HG03565 (cell line): ENCODE results near the gene AUH.
"Not testable (repeated sequence)": the region's sequence is repeated elsewhere in the genome, so short reads cannot be mapped to it uniquely, and the experiment has no call there.

Experiments
- ATAC-seq: cut with Tn5 transposase; IDR thresholded peaks from one replicate; pipeline ENCODE4 v1.9.1; 2021; ENCODE audit warnings: mild to moderate bottlenecking, moderate library complexity; ENCODE audit not compliant: unreplicated experiment

The AUH gene

DNA sequence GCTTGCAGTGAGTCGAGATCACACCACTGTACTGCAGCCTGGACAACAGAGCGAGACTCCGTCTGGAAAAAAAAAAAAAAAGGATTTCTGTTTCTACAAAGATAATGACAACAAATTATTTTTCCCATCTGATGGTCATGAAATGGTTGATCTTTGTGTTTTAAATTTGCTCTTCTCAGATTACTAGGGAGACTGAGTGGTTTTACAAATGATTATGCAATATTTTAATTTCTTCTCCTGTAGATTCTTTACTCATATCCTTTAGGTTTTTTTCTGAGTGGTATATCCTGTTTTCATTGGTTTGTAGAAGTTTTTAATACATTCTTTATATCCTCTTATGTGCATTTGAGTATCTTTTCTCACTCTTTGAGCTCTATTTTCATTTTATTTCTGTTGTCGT lies 20.6 kb upstream of the AUH start:
- no peak for ATAC-seq

DNA sequence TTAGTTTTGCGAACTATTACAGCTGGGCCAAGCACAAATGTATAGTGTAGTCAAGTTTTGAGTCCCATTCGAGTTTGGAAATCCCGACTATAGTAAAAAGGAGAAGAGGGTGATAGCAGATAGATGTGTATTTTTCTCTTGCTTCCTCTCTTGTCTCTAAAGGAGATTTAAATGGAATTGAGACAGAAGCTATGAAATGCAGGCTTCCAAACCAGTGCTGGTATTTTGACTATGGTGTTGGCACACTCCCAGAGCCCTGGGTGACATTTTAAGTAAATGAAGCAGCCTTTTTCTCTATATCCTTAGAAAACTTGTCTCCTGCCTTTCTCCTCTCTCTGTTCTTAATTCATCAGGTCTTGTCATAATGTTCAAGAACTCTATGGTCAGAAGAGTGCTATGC lies 17.7 kb upstream of the AUH start:
- no peak for ATAC-seq

DNA sequence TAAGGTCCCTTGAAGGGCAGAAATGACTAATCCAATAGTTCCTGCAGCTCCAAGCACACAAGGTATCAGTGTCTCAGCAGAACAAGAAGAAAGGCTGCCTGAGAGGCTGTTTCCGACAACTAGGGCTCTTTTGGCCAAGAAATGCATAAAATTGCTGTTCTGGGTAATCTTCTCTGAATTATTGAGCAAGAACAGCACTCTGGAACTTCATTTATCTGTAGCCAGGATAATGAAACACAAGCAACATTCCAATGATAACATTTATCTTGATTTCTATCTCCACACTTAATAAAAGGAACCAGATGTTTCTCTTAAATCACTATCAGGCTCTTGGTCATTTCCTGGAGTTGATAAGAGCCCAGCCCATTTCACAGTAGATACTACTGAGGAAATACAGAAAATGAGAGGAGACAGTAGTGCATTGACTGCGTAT lies 17.0 kb upstream of the AUH start:
- no peak for ATAC-seq

DNA sequence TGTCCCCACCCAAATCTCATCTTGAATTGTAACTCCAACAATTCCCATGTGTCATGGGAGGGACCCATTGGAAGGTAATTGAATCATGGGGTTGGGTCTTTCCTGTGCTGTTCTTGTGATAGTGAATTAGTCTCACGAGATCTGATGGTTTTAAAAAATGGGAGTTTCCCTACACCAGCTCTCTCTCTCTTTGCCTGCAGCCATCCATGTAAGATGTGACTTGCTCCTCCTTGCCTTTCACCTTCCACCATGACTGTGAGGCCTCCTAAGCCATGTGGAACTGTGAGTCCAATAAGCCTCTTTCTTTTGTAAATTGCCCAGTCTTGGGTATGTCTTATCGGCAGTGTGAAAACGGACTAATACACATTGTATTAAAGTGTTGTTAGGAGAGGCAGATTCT lies 16.3 kb upstream of the AUH start:
- not testable (repeated sequence) for ATAC-seq

DNA sequence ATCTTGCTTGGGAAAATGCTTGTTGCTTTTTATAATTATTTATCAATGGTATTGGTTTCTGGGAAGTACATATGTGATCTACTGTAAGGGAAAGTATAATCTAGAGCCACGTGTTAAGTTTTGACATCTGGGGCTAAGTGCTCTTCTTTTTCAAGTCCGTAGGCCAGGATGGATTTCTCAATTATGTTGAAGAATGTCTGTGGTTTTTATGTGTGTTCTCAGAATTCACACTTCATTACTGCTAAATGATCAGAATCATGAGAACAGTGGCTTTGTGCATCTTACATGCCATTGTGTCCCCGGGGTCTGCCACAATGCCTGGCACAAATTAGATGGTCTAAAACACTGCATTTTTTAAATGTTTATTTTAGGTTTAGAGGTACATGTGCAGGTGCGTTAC lies 14.5 kb upstream of the AUH start:
- ATAC-seq = no peak

DNA sequence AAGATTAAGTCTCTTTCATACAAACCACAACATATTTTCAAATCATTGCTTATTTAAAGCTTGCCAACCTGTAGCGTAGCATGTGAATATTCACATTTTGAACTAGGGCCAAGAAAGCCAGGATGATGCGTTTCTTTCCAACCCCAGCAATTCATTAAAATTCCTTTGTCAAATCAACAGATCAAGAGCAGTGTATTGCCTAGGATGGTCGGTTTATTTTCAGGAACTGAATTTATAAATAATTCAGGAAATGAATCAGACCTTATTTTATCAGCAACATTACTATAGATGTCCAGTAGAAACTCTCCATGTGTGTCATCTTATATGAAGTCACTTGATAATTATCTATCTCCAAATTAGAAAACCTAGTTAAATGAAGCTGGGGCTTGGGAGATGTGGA lies 13.2 kb upstream of the AUH start:
- no peak for ATAC-seq

DNA sequence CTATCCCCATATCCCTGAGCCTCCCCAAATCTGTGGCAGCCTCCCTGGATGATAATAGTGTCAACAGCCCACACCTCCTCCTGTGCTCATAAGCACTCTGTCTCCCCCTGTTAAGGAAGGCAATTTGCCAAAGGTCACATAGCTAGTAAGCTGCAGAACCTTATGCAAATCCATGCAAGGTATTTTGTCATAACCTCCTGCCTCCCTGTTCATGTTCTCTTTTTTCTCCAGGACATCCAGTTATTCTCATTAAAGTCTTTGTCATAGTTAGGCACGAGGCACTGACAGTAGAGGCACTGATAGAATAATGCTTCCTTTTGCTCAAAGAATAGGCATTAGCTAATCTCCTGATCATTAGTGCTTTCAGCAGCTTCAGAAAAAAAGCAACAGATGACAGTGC lies 10.2 kb upstream of the AUH start:
- no peak for ATAC-seq

DNA sequence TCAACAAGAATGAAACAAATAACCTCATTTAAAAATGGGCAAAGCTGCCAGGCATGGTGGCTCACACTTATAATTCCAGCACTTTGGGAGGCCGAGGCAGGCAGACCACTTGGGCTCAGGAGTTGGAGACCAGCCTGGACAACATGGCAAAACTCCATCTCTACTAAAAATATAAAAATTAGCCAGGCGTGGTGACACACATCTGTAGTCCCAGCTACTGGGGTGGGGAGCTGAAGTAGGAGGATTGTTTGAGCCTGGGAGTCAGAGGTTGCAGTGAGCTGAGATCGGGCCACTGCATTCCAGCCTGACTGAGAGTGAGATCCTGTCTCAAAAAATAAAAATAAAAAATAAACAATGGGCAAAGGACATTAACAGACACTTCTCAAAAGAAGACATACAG lies 8.3 kb upstream of the AUH start:
- not testable (repeated sequence) for ATAC-seq

DNA sequence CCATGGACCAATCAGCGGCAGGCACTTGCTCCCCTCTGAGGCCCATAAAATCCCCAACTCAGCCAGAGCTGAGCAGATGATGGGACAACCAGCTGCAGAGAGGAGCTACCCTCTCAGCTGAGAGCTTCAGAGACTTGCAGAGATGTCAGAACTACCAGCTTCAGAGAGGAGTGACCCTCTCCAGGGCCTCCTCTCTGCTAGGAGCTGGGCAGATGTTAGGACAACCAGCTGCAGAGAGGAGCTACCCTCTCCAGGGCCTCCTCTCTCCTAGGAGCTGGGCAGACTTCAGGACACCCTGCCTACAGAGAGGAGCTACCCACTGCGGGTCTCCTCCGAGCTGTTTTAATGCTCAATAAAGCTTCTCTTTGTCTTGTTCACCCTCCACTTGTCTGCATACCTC lies 3.0 kb upstream of the AUH start:
- ATAC-seq = no peak

DNA sequence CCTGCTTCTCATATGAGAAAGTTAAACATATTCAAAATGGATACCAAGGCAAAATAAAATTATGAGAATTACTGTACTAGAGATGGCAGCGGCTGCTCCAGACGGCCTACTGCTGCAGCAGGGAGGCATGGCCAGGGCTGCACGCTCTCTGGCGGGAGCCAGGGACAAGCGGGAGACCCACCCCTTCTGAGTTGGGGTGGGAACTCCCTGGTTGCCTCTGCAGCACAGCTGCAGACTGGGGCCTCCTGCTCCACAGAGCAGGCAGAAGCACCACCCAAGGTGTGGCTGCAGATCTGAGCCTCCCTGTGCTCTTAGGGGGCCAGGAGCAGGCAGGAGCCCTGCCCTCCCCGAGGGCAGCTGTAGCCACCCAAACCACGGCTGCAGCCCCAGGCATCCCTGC lies 2.3 kb upstream of the AUH start:
- ATAC-seq = no peak

DNA sequence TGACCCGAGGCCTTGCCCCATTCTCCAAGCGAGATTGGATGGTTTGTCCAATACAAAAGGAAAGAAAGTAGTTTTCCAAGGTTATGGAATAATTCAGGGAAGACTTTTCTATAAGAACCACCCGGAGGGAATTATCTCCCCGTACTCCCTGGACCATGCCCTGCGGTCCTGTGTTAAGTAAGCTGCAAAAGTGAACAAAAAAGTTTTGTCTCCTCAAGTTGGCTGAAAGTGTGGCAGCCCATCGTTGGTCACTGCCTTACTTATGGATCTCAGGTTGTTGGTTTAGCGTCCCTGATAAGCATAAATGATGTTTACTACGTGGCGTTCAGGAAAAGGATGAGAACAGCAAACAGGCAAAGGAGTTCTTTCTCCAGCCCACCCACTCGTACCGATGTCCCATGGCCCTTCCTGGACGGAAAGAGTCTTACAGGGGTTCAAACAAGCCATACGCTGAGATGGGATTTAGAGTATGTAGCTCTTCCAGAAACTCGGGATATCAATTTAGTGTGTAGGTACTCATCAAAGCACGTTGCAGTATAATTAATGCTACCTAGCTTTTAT lies 413 bp upstream of the AUH start:
- peak; percentile 7 for ATAC-seq

DNA sequence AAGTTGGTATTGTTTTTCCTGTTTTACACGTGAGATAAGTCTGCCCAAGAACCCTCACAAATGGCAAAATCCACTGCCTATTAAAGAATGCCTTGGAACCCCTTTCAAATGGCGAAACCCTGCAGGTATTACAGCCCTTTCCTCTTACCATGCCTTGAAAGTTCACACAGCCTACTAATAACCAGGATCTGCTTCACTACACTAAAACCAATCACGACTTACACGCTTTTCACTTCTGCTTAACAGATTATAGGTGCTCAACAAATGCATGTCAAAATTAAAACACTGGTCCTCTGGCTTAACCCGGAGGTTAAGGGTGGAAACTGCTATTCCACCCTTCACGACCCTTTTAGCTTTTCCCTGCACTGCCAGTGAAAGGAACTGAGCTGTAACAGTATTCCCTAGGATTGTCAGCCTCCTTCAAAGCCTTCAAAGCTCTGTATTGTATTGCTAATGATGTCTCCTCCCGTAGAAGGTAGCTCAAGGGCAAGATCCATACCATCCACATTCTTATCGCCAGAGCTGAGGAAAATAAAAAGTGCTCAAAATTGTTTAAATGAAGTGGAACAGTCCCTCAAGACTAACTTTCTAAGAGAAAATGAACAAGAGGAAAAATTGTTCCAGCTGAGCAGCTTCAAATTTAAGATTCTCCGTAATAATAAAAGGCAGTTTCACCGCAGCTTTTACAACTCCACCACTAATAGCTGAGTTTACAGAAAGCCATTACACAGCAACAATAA lies 997 bp downstream of the AUH start:
- ATAC-seq = no peak

DNA sequence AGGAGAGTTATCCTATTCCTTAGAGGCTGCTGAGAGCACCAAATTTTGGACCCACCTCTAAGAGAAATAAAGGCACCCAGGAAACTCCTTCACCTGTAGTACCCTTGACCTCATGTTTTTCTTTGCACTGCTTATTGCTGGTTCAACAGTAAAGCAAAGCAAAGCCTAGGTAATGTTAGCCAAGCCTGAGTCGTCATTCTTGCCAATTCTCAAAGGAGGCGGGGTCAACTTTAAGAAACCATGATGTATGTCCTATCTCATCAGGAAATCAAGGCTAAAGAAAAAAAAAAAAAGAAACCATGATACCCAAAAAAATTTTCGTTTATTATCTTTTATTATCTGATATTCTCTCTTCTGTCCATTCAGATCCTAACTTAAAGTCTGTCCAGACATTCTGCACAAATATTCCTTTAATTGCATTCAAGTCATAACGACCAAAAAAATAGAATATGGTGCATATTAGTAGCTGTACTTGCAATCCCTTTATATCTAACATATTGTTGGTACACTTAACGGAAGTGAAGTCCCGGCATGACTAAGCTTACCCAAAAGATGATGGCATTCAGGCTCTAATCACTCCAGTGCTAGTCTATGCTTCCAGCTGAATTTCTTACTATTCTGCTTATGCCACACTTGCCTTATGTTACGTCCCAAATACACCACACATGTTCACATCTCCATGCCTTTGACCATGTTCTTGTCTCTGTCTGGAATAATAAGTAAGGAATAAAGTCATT lies 1.8 kb downstream of the AUH start:
- ATAC-seq = no peak

DNA sequence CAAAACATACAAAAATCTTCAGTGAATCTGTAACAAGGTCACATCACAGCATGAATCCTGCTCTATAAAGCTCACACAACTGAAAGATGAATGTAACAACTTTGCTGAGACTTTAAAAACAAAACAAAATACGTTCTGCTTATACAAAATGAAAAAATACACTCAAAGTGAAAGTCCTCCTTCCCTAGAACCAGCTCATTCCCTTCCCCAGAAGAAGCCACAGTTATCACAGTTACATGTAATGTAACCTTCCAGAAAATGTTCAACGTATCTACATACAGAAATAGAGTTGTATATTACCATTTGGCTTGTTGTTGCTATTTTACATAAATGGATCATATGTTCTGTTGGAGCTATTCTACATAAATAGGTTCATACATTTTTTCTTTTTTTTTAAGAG lies 2.6 kb downstream of the AUH start:
- ATAC-seq = no peak

DNA sequence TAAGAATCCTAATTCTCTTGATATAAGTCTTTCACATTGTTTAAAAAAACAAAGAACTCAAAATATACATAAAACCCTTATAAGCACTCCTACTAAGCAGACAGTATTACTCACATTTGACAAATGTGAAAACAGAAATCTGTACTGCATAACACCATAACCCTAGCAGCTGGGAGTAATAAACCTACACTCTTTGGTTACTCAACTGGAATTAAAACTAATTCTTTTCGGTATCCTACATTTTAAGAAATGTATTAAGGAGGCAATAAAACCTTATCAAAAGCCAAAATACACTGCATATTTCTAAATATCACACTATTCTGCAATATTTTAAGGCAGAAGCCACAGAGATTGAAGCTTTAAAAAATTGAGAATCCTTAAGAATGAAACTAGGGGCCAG lies 6.8 kb downstream of the AUH start:
- no peak for ATAC-seq

DNA sequence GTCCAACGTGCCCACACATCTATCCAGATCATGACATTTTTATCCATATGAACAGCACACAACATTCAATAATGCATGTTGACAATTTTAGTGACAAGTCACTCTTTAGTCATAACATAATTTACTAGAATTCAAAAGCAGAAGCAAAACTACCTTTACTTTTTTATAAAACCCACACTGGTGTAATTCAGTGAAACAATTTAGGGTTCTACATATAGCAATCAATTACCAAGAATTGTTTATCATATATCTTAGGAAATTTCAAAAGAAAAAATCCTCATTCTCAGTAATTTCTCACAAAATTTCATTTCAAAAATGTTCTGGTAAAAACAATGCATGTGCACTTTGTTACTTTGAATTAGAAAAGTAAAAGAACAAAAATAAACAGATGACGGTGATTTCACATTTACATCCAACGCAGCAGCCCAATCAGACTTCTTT lies 12.6 kb downstream of the AUH start:
- no peak for ATAC-seq

DNA sequence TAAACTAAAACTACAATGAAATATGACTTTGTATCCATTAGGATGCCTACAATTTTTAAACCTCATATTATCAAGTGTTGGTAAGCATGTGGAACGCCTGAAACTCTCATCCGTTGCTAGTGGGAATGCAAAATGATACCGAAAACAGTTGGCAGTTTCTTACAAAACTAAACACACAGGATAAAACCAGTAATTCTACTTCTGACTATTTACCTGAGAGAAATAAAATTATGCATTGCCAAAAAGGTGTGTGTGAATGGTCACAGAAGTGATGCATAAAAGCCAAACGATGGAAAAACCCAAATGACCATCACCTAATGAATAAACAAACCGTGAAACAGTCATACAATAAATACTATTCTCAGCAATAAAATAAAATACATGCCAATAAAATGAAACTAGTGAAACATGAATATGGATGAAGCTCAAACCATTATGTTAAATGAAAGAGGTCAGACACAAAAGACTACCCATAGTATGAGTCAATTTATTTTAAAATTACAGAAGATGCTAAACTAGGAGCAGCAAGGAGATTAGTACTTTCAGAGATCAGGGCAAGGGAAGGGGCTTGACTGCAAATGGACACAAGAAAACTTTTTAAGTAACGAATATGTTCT lies 13.4 kb downstream of the AUH start:
- ATAC-seq = no peak

DNA sequence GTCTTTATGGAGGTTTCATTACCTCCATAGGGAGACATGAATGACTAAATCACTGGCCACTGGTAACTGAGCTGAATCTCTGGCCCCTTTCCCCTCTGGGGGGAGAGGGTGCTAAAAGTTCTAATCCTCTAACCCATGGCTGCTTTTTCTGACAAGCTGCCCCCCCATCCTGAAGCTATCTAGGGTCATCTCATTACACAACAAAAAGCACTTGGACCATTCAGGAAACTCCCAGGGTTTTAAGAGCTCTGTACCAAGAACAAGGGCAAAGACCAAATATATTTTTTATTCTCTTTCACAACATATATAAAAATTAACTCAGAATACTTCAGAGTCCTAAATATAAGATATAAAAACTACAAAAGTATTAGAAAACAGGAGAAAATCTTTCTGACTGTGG lies 14.3 kb downstream of the AUH start:
- no peak for ATAC-seq

DNA sequence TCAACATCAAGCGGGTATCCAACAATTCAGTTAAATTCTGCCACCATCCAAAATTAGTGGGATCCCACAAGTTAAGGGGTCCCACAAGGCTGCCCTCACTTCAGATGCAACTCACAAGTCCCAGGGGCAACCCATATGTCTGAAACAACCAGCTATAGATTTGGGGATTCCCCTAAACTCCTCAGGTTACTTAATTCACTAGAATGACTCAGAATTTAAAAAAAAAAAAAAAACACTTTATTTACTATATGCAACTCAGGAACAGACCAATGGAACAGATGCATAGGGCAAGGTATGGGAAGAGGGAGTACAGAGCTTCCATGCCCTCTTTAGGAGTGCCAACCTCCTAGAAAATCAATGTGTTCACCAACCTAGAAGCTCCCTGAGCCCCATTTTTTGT lies 15.1 kb downstream of the AUH start:
- ATAC-seq = no peak

DNA sequence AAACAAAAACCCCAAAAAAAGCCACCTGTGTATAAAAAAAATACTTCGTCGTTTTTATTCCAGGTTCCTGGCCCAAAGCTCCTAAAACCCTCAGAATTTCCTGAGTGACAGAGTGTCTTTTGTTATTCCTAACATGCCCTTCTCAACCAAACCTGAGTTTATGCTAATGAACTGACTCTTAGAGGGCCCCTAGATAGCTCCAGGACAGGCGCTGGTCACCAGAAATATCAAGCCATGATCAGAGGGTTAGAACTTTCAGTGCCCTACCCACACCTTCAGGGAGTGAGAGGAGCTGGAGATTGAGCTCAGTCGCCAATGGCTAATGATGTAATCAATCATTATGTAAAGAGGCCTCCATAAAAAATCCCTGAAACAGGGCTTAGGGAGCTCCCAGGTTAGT lies 15.7 kb downstream of the AUH start:
- ATAC-seq = no peak

DNA sequence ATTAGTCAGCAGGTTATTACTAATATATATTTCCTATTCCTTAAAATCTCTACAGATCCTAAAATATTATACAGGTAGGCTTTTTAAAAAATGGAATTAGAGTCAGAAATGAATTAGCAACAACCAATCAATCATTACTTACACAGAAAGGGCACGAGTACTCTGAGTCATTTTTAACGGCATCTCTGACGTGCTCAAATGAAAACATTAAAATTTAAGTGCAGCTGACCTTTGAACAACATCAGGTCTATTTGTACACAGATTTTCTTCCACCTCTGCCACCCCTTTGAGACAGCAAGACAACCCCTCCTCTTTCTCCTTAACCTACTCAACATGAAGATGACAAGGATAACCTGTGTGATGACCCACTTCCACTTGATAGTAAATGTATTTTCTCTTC lies 19.1 kb downstream of the AUH start:
- no peak for ATAC-seq

DNA sequence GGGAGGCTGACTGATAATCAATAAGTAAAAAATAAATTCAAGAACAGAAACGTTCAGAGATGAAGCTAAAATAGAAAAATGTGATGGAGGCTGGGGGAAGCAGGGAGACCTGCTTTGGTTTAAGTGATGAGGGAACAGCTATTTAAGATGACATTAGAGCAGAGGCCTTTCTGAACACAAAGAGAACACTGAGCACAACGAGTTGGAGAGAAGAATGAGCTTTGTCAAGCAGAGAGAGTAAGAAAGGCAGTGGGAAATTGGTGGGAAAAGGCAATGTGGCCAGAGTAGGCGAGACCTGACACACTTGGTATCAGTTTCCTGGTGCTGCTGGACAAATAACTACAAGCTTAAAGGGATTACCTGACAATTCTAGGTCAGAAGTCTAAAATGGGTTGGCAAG lies 20.0 kb downstream of the AUH start:
- ATAC-seq = no peak
